ENCODE results near the gene TMEM267. TPM values are rescaled to one million over a fixed set of nuclear protein-coding genes. Genes with fewer than 3 reads are reported as not detected.

TMEM267 gene
- total RNA-seq, 4 donors from 2014 or later, result 6.1 to 10.4 (median 9.2) TPM

DNA sequence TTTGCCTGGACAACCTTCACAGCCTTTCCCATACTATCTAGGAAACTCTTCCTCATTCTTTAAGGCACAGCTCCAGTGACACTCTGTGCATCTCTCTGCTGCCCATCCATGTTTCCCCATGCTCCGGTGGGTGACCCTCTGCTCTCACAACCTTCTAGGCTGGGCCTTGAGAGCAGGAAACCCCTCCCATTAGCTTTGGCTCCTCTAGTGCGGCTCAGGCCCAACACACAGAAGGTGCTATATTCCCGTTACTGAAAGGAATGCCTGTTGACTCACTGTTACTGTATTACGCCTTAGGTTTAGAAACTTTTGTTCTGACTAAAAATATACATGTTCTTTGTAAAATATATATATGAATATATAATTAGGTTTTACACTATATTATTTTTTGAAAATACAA, 63.4 kb downstream of the TMEM267 start:
- no peak for DNase-seq (ENCODE audit: extremely low spot score)
- TF ChIP-seq POLR2AphosphoS5 (IDR thresholded peaks at IDR 0.05), result no peak
- no peak for TF ChIP-seq POLR2A (IDR thresholded peaks at IDR 0.05; ENCODE audit: low read depth)
- TF ChIP-seq, protein P1, sequence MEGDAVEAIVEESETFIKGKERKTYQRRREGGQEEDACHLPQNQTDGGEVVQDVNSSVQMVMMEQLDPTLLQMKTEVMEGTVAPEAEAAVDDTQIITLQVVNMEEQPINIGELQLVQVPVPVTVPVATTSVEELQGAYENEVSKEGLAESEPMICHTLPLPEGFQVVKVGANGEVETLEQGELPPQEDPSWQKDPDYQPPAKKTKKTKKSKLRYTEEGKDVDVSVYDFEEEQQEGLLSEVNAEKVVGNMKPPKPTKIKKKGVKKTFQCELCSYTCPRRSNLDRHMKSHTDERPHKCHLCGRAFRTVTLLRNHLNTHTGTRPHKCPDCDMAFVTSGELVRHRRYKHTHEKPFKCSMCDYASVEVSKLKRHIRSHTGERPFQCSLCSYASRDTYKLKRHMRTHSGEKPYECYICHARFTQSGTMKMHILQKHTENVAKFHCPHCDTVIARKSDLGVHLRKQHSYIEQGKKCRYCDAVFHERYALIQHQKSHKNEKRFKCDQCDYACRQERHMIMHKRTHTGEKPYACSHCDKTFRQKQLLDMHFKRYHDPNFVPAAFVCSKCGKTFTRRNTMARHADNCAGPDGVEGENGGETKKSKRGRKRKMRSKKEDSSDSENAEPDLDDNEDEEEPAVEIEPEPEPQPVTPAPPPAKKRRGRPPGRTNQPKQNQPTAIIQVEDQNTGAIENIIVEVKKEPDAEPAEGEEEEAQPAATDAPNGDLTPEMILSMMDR (IDR thresholded peaks at IDR 0.05), result no peak
- TF ChIP-seq EP300 (IDR thresholded peaks at IDR 0.05), result no peak
- Histone ChIP-seq H3K27me3 (no peaks in the 10 kb centered on the region), H3K27ac (replicated peaks in 1 of 4) (no peak overlapping the region), H3K4me1 (peaks cover 0 to 15% (median 14%) of the 10 kb centered on the region in 4 donors), H3K36me3 (no peaks in the 10 kb centered on the region), H3K4me3 (no peak overlapping the region), H3K9me3 (no peaks in the 10 kb centered on the region)
- intact Hi-C loops (cut with DNase I), result no loop called here
- 80% methylated on average over 4 of the region's 4 CpGs for WGBS

DNA sequence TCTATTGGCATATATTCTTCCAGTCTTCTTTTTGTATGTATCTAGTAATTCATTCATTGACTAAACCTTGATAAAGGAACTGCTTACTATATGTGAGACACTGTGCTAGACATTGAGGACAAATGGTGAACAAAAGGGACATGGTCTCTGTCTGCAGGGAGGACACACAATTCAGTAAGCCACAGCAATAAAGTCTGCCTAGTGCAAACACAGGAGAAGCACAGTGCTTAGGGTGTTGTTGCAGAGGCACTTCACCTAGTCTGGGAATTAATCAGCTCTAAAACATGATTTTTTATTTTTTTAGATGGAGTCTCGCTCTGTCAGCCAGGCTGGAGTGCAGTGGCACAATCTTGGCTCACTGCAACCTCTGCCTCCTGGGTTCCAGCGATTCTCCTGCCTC, 65.1 kb downstream of the TMEM267 start:
- H3K27ac ChIP-seq (replicated peaks in 1 of 4), result no peak overlapping the region
- H3K27me3 ChIP-seq, result no peaks in the 10 kb centered on the region
- no peaks in the 10 kb centered on the region for H3K36me3 ChIP-seq
- 95% methylated on average over 2 of the region's 2 CpGs for WGBS
- TF ChIP-seq, protein P1 (IDR thresholded peaks at IDR 0.05), result no peak
- TF ChIP-seq EP300 (IDR thresholded peaks at IDR 0.05) (no peak), POLR2A (IDR thresholded peaks at IDR 0.05; ENCODE audit: low read depth) (no peak)
- intact Hi-C loops (cut with DNase I), result no loop called here
- DNase-seq (ENCODE audit: extremely low spot score), result no peak
- H3K9me3 ChIP-seq, result no peaks in the 10 kb centered on the region
- peaks cover 0 to 15% (median 14%) of the 10 kb centered on the region in 4 donors for H3K4me1 ChIP-seq
- no peak overlapping the region for H3K4me3 ChIP-seq

DNA sequence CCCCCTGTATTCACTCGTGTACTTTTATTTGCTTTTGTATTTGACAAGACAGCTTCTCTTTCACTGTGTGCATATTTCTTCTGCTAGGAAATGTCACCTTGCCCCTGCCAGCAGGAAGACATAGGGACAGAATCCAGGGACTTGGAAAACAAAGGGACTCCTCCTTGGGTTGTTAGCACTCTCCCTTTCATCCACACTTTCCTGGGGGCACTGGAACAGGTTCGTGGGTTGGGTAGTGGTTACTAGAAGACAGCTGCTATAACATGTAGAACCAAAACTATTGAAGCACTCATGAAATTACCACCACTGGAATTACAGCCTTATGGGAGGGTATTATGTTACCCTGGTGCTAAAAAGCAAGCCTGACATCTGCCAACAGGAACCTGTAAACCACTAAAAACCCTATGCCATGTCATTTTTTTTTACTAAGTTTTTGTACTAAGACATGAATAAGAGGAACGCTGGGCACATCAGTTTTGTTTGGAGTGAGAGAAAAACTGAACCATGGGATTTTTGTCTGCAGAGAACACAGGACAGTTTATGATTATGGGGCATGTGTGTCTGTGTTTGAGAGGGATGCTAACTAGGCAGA, 66.8 kb downstream of the TMEM267 start:
- TF ChIP-seq, protein P1 (IDR thresholded peaks at IDR 0.05), result no peak
- no peak for TF ChIP-seq POLR2A (IDR thresholded peaks at IDR 0.05; ENCODE audit: low read depth)
- TF ChIP-seq EP300 (IDR thresholded peaks at IDR 0.05), result no peak
- TF ChIP-seq POLR2AphosphoS5 (IDR thresholded peaks at IDR 0.05), result no peak
- DNase-seq (ENCODE audit: extremely low spot score), result no peak
- intact Hi-C loops (cut with DNase I), result no loop called here
- Histone ChIP-seq H3K9me3 (no peaks in the 10 kb centered on the region), H3K4me3 (no peak overlapping the region), H3K4me1 (peaks cover 0 to 8% (median 8%) of the 10 kb centered on the region in 4 donors), H3K27ac (replicated peaks in 1 of 4) (no peak overlapping the region), H3K36me3 (no peaks in the 10 kb centered on the region), H3K27me3 (no peaks in the 10 kb centered on the region)
- 63% methylated on average over 3 of the region's 3 CpGs for WGBS

DNA sequence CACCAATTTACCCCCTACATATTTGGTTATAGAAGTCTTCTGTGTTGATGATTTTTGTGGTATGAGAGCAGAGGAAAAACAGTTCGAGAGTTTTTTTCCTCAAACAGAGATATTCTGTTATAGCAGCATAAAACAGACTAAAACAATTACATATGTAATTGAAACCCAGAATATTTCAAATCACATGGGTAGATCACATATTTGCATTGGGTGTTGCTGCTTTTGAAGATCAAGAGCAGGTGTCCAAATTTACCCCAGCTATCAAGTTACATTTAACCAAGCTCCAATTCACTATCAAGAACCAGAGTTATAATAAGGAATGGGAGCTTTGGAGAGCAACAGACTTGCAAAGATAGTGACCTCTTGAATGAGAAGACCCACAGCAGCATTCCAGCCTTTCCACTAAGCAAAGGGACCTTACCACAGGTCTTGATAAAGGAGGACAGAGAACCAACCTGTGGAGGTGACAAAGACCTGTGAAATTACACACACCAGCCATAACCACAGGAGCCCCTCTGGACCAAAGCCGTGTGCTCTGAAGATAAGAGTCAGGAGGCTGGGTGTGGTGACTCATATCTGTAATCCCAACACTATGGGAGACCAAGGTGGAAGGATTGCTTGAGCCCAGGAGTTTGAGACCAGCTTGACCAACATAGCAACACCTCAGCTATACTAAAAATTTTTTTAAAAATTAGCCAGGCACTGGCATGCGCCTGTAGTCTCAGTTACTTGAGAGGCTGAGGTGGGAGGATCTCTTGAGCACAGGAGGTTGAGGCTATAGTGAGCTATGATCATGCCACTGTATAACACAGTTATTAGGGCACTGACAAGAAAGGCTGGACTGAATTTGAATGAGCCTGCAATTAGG, 67.5 kb downstream of the TMEM267 start:
- Histone ChIP-seq H3K36me3 (no peaks in the 10 kb centered on the region), H3K9me3 (no peaks in the 10 kb centered on the region), H3K4me1 (peaks cover 0 to under 1% (median under 1%) of the 10 kb centered on the region in 4 donors), H3K27me3 (no peaks in the 10 kb centered on the region), H3K27ac (replicated peaks in 1 of 4) (no peak overlapping the region), H3K4me3 (no peak overlapping the region)
- WGBS, result 83% methylated on average over 3 of the region's 3 CpGs
- TF ChIP-seq EP300 (IDR thresholded peaks at IDR 0.05) (no peak), POLR2A (IDR thresholded peaks at IDR 0.05; ENCODE audit: low read depth) (no peak), POLR2AphosphoS5 (IDR thresholded peaks at IDR 0.05) (no peak)
- TF ChIP-seq, protein P1 (IDR thresholded peaks at IDR 0.05), result no peak
- DNase-seq (ENCODE audit: extremely low spot score), result no peak
- intact Hi-C loops (cut with DNase I), result no loop called here

All from esophagus muscularis mucosa (tissue), 4 donors.